ENCODE data around the gene TRPV3.

- TF ChIP-seq EZH2phosphoT487 (IDR thresholded peaks at IDR 0.05; ENCODE audit: borderline replicate concordance, low read depth, low read length), result no peak
- no peak for TF ChIP-seq CTCF (conservative IDR thresholded peaks at IDR 0.05; ENCODE audit: low read length)
These were observed 45.0 kb downstream of the TRPV3 start for GRCh38 chr17:3512505-3513171.

Data from OCI-LY7 (cell line).